HFF-Myc (cell line): ENCODE results near the gene FAM151A.

Experiments
- DNase-seq: peaks from one replicate; pipeline ENCODE4 v3.0.0-alpha.2; 2011; ENCODE audit warnings: low read depth; ENCODE audit errors: extremely low read depth
- H3K4me3 ChIP-seq: replicated peaks from 2 replicates; pipeline ENCODE4 v1.5.1; 2011; ENCODE audit warnings: low read depth, mild to moderate bottlenecking, control low read depth, low read length
- TF ChIP-seq, protein P1 (sequence below): IDR thresholded peaks from 2 replicates; pipeline ENCODE4 v1.5.1; 2012; ENCODE audit warnings: mild to moderate bottlenecking, low read depth, low read length, control low read depth; ENCODE audit errors: missing control alignments

Gene FAM151A

DNA sequence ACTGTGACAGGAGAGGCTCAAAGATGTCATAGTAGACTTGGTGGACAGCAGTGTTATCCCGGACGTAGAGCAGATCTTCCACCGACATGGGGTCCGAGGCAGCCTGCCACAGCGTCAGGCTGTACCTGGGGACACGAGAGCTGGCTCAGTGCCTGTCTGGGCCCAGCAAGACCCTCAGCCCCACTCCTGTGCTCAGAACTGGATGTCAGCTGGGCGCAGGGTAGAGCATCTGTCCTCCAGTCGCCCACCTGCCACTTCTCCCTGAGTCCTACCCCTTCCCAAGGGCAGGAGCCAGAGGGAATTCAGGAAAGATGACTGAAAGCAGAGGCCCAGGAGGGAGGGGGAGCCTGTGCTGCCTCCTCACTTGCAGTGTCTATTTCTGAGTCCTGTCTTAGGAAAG is 11.7 kb downstream of the FAM151A start:
- TF ChIP-seq, protein P1, sequence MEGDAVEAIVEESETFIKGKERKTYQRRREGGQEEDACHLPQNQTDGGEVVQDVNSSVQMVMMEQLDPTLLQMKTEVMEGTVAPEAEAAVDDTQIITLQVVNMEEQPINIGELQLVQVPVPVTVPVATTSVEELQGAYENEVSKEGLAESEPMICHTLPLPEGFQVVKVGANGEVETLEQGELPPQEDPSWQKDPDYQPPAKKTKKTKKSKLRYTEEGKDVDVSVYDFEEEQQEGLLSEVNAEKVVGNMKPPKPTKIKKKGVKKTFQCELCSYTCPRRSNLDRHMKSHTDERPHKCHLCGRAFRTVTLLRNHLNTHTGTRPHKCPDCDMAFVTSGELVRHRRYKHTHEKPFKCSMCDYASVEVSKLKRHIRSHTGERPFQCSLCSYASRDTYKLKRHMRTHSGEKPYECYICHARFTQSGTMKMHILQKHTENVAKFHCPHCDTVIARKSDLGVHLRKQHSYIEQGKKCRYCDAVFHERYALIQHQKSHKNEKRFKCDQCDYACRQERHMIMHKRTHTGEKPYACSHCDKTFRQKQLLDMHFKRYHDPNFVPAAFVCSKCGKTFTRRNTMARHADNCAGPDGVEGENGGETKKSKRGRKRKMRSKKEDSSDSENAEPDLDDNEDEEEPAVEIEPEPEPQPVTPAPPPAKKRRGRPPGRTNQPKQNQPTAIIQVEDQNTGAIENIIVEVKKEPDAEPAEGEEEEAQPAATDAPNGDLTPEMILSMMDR, result no peak

DNA sequence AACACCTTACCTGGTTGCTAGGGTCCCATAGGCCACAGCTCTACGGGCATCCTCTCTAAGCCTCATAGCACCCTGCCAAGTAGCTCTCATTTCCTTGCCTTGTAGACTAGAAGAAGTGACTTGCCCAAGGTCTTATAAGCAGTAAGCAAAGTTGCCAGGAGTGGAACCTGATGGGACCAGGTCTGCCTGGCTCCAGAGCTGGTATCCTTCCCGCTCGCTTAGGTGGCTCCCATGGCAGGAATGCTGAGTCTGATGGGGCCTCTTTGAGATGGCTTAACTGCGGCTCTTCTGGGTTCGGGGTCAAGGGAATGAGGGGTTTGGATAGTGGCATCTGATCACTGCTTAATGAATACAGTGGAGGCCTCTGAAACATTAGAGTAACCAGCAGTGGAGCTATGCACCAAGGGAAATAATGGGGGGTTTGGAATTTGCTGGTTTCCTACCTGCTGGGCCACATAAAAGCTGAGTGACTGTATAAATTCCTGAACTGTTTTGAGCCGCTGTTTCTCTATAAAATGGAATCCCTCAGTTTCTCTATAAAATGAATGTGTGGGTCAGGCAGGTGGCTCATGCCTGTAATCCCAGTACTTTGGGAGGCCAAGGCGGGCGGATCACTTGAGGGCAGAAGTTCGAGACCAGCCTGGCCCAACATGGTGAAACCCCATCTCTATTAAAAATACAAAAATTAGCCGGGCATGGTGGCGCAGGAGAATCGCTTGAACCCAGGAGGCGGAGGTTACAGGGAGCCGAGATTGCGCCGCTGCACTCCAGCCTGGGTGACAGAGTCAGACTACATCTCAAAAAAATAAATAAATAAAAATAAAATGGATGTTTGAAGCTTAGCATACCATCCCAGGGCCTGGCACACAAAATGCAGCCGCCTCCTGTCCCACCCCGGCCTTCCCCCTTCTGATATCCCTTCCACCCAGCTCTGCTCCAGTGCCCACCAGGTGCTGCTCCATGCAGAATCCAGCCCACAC is 12.4 kb downstream of the FAM151A start:
- no peak overlapping the region for H3K4me3 ChIP-seq
- TF ChIP-seq, protein P1, result no peak
- DNase-seq, result no peak

More for the DNA sequence above, 11.7 kb downstream of the FAM151A start:
- no peak overlapping the region for H3K4me3 ChIP-seq
- DNase-seq, result no peak

GRCh38 chr1:54610048-54610447 is 13.3 kb downstream of the FAM151A start:
- no peak for DNase-seq
- TF ChIP-seq, protein P1, result no peak
- no peak overlapping the region for H3K4me3 ChIP-seq

DNA sequence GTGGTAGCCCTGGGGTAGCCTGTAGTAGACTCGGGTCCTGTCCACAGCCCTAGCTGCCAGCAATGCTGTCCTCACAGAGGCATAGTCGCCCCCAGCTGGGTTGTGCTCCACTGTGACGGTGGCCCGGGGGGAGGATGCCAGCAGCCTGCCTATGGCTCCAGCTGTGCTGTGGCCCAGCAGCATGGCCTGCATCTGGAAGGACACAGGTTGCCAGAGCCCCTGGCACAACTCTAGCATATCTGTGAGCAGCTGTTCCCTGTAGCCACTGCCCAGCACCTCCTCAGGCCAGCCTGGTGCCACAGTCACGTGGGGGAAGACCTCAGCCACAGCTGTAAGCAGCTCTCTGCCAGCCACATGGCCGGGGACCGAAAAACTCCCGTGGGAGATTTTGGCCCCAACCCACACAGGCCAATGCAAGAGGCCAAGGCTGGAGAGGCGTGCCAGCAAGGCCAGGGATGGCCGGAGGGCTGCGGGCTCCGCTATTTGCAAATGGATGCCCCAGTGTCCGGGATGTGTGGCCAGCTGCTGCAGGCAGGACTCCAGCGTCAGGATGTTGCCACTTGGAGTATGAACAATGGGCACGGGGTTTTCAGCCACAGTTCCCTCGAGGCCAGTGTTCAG is 13.9 kb downstream of the FAM151A start:
- TF ChIP-seq, protein P1, result no peak
- no peak for DNase-seq

DNA sequence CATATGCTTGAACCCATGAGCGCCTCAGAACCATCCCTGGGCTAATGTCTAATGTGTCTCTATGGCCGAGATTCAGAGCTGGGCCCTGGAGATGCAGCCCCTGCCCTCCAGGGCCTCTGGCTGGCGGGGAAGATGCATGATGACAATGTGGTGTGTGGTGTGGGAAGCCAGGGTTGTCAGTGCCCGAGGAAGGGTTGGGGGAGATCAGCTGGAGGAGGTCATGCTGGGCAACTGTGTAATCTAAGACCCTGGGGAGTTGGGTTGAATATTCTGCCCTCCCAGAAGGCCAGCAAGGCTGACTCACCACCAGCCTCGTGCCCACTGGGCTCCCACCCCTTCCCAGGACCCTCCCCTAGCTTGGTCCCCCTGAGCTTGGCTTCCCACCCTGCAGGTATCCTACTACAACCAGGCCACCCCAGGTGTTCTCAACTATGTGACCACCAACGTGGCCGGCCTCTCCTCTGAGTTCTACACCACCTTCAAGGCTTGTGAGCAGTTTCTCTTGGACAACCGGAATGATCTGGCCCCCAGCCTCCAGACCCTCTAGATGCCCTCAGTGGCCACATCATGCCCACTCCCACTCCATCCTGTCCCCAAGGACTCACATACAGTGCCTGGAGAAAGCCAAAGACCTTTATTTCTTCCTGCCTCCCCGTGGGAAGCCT is 14.6 kb downstream of the FAM151A start:
- TF ChIP-seq, protein P1, result no peak
- H3K4me3 ChIP-seq, result no peak overlapping the region
- no peak for DNase-seq

More for the DNA sequence above, 13.9 kb downstream of the FAM151A start:
- no peak overlapping the region for H3K4me3 ChIP-seq

DNA sequence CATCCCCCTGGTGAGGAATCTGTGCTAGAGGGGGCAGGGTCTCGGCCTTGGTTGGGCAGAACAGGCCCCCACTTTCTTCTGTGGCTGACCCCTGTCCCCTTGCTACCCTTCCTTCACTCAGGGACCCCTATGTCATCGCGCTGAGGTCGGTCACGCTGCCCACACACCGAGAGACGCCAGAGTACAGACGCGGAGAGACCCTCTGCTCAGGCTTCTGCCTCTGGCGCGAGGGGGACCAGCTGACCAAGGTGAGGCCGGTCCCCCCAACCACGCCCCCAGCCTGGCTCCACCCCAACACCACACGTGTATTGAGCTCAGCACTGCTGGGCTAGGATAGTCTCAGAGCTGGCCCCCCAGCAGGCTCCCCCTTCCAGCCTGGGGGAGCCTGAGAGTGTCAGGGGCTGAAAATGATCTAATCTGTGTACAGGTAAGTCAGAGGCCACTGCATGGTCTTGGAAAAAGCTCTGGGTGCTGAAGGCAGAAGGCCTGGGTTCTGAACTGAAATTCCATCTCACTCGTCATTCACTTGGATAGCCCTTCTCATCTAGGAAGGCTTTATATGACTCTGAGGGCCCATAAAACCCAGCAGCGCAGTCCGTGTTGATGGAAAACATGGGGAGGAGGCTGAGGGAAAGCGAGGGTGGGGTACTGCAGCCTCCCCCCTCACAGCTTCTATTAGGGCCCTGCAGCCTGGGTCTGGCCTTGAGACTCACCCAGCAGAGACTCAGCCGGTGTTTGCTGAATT is 15.3 kb downstream of the FAM151A start:
- no peak overlapping the region for H3K4me3 ChIP-seq
- TF ChIP-seq, protein P1, result no peak
- DNase-seq, result no peak
